ENCODE data around the gene MTURN.
"Not testable (repeated sequence)": the region's sequence is repeated elsewhere in the genome, so short reads cannot be mapped to it uniquely, and the experiment has no call there.

MTURN gene

DNA sequence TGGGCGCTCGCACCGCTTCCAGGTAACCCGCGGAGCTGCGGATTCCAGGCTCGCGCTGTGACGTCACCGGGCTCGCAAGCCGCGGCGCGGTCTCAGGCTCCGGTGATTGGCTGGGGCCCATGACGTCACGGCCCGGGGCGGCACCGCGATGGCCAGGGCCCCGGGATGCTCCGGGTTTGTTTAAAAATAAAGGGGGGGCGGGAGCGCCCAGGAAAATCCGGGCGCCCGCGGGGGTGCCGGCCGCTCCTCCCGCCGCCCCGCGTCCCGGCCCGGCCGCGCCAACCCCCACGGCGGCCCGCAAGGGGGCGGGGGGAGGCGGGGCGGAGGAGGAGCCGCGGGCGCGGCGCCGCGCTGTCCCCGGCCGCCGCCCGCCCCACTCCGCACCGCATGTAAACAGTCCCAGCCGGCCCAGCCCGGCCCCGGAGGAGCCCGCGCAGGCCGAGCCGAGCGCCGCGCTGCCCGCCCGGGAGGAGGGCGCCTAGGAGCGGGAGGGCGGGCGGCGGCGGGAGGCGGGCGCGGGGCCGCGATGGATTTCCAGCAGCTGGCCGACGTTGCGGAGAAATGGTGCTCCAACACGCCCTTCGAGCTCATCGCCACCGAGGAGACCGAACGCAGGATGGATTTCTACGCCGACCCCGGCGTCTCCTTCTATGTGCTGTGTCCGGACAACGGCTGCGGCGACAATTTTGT, at the start of gene MTURN:
Gene MTURN (plus strand): TSS at position 376 of the 690 bp plus-strand sequence. CDS start 151 bp downstream, at position 527.
- Histone ChIP-seq H3K4me1 (ENCODE audit: control insufficient read depth in 1 of 2, insufficient read depth in 2 of 2, low read length in 2 of 2) (peaks cover 5 to 13% of the 10 kb centered on the region in 2 donors), H3K9me3 (ENCODE audit: control insufficient read depth in 1 of 2, low read length in 2 of 2) (no peaks in the 10 kb centered on the region), H3K9ac (ENCODE audit: low read depth in 1 of 2, low read length in 2 of 2) (peak within 1 kb of the TSS; percentile 60), H3K27ac (ENCODE audit: low read depth, low read length) (peak within 1 kb of the TSS; percentile 49), H3K36me3 (ENCODE audit: control insufficient read depth in 1 of 2, insufficient read depth in 2 of 2, low read length in 2 of 2) (no peaks in the 10 kb centered on the region), H3K4me3 (ENCODE audit: low read depth in 1 of 2, low read length in 2 of 2) (peak within 1 kb of the TSS; percentile 84 to 89), H3K27me3 (ENCODE audit: control insufficient read depth in 1 of 2, insufficient read depth in 2 of 2, low read length in 2 of 2) (no peaks in the 10 kb centered on the region)

DNA sequence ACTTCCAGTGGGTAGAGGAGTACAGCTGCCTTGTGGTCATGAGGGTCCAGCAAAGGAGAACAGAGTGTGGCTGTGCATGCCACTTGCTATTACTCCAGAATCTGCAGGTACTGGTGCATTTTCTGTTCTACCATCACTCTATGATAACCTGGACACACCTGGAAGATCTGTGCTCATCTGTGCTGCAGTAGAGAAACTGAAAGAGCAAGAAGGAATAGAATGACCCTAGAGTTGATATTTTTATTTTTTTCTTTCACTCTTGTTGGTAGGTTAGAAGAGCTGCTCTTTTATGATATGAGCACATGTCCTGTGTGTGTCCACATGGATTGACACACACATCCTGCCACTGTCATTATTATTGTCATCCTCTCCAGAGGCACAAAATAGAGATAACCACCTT, 48.3 kb upstream of the MTURN start:
- no peaks in the 10 kb centered on the region for H3K27me3 ChIP-seq (ENCODE audit: control insufficient read depth in 1 of 2, insufficient read depth in 2 of 2, low read length in 2 of 2)
- H3K9ac ChIP-seq (ENCODE audit: low read depth in 1 of 2, low read length in 2 of 2): no peak overlapping the region
- no peaks in the 10 kb centered on the region for H3K4me1 ChIP-seq (ENCODE audit: control insufficient read depth in 1 of 2, insufficient read depth in 2 of 2, low read length in 2 of 2)
- H3K36me3 ChIP-seq (ENCODE audit: control insufficient read depth in 1 of 2, insufficient read depth in 2 of 2, low read length in 2 of 2): no peaks in the 10 kb centered on the region
- no peak overlapping the region for H3K4me3 ChIP-seq (ENCODE audit: low read depth in 1 of 2, low read length in 2 of 2)
- H3K27ac ChIP-seq (ENCODE audit: low read depth, low read length): no peak overlapping the region
- H3K9me3 ChIP-seq (ENCODE audit: control insufficient read depth in 1 of 2, low read length in 2 of 2): no peaks in the 10 kb centered on the region

DNA sequence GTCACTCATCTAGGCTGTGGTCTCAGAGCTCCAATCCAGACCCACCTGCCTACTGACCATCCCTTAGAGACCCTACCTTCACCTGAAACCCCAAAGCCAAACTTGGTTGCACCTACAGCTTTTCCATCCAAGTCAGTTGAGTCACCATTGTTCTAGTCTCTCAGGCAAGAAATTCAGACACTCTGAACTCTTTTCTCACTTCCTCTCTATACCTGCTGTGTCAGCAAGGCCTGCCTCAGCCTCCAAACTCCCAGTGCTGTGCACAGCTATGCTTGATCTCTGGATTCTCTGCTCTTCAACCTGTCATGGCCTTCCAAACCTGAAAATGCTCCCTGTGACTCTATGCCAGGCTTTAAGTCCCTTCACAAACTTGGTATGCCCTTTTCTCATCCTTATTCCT, 47.4 kb upstream of the MTURN start:
- no peaks in the 10 kb centered on the region for H3K4me1 ChIP-seq (ENCODE audit: control insufficient read depth in 1 of 2, insufficient read depth in 2 of 2, low read length in 2 of 2)
- H3K27ac ChIP-seq (ENCODE audit: low read depth, low read length): no peak overlapping the region
- no peak overlapping the region for H3K4me3 ChIP-seq (ENCODE audit: low read depth in 1 of 2, low read length in 2 of 2)
- H3K36me3 ChIP-seq (ENCODE audit: control insufficient read depth in 1 of 2, insufficient read depth in 2 of 2, low read length in 2 of 2): no peaks in the 10 kb centered on the region
- no peak overlapping the region for H3K9ac ChIP-seq (ENCODE audit: low read depth in 1 of 2, low read length in 2 of 2)
- H3K9me3 ChIP-seq (ENCODE audit: control insufficient read depth in 1 of 2, low read length in 2 of 2): no peaks in the 10 kb centered on the region
- H3K27me3 ChIP-seq (ENCODE audit: control insufficient read depth in 1 of 2, insufficient read depth in 2 of 2, low read length in 2 of 2): no peaks in the 10 kb centered on the region

DNA sequence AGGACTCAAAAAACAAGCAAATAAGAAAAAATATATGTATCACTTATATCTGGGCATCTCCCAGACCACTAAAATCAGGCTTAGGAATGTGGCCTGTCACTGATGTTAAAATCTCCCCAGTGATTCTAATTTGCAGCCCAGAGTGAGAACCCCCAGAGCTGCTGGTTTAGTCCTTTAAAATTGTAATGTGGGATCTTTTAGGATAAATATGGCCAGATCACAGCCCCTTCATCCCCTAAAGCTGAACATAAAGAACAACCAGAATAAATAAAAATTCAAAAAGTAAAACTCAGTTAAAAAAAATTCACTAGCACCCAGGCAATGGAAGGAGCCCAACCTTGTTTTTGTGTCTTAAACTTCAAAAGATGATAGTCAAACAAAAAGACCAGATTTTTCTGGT, 46.4 kb upstream of the MTURN start:
- Histone ChIP-seq H3K4me3 (ENCODE audit: low read depth in 1 of 2, low read length in 2 of 2) (no peak overlapping the region), H3K36me3 (ENCODE audit: control insufficient read depth in 1 of 2, insufficient read depth in 2 of 2, low read length in 2 of 2) (no peaks in the 10 kb centered on the region), H3K9me3 (ENCODE audit: control insufficient read depth in 1 of 2, low read length in 2 of 2) (no peaks in the 10 kb centered on the region), H3K27me3 (ENCODE audit: control insufficient read depth in 1 of 2, insufficient read depth in 2 of 2, low read length in 2 of 2) (no peaks in the 10 kb centered on the region), H3K9ac (ENCODE audit: low read depth in 1 of 2, low read length in 2 of 2) (no peak overlapping the region), H3K4me1 (ENCODE audit: control insufficient read depth in 1 of 2, insufficient read depth in 2 of 2, low read length in 2 of 2) (no peaks in the 10 kb centered on the region), H3K27ac (ENCODE audit: low read depth, low read length) (no peak overlapping the region)

DNA sequence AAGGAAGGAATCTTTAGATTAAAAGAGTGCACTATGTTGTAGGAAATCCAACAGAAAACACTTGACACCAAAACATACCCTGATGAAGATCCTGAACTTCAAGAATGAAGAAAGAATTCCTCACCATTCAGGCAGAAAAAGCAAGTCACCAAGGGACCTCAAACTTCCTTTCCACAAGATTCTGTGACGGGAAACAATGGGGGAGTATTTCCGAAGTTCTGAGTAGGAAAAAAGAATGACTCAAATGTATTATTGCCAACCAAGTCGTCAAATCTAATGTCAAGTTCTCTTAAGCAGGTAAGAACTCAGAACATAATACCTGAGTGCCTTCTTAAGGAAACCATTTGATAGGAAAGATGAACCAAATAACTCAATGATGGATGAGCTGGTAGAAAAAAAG, 44.7 kb upstream of the MTURN start:
- no peaks in the 10 kb centered on the region for H3K27me3 ChIP-seq (ENCODE audit: control insufficient read depth in 1 of 2, insufficient read depth in 2 of 2, low read length in 2 of 2)
- no peak overlapping the region for H3K4me3 ChIP-seq (ENCODE audit: low read depth in 1 of 2, low read length in 2 of 2)
- no peak overlapping the region for H3K9ac ChIP-seq (ENCODE audit: low read depth in 1 of 2, low read length in 2 of 2)

DNA sequence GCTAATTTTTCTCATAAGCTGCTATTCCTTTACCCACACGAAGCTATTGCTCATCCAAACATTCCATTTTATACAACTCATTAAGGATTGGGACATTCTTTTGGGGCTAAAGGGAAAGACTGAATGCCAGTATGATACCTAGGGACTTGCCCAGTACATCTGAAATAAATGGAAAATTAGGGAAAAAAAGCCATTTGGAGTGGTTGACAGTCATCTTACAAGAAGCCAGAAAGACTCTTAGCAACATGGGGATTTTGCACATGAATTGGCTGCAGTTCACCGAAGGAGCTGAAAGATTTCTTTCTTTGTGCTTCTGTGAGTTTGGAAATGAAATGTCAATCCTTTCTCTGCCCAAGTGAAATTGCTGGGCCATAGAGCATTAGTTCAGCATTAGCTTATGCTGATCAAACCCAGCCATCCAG, 43.3 kb upstream of the MTURN start:
- Histone ChIP-seq H3K36me3 (ENCODE audit: control insufficient read depth in 1 of 2, insufficient read depth in 2 of 2, low read length in 2 of 2) (no peaks in the 10 kb centered on the region), H3K27ac (ENCODE audit: low read depth, low read length) (no peak overlapping the region), H3K9ac (ENCODE audit: low read depth in 1 of 2, low read length in 2 of 2) (no peak overlapping the region)

More for the DNA sequence above, 44.7 kb upstream of the MTURN start:
- no peaks in the 10 kb centered on the region for H3K4me1 ChIP-seq (ENCODE audit: control insufficient read depth in 1 of 2, insufficient read depth in 2 of 2, low read length in 2 of 2)
- no peaks in the 10 kb centered on the region for H3K9me3 ChIP-seq (ENCODE audit: control insufficient read depth in 1 of 2, low read length in 2 of 2)
- H3K36me3 ChIP-seq (ENCODE audit: control insufficient read depth in 1 of 2, insufficient read depth in 2 of 2, low read length in 2 of 2): no peaks in the 10 kb centered on the region
- H3K27ac ChIP-seq (ENCODE audit: low read depth, low read length): no peak overlapping the region

DNA sequence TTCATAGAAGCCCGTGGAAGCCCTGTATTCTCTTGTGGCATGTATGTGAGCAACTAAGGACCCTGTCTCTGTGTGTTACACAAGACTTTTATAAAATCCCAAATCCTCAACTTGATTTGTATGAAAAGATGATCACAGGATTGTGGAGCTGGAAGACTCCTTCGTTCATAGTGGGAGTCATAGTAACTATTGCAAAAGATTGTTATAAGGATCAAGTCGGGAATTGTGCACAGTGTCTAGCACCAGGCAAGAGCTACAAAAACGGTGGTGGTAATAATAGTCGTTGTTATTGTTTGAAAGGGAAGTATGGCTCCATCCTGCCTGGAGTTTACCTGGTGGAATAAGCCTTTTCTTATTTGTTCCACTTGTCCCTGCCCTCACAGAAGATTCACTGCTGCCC, 42.8 kb upstream of the MTURN start:
- Histone ChIP-seq H3K27me3 (ENCODE audit: control insufficient read depth in 1 of 2, insufficient read depth in 2 of 2, low read length in 2 of 2) (no peaks in the 10 kb centered on the region), H3K4me3 (ENCODE audit: low read depth in 1 of 2, low read length in 2 of 2) (no peak overlapping the region), H3K9ac (ENCODE audit: low read depth in 1 of 2, low read length in 2 of 2) (no peak overlapping the region), H3K4me1 (ENCODE audit: control insufficient read depth in 1 of 2, insufficient read depth in 2 of 2, low read length in 2 of 2) (no peaks in the 10 kb centered on the region), H3K27ac (ENCODE audit: low read depth, low read length) (no peak overlapping the region), H3K36me3 (ENCODE audit: control insufficient read depth in 1 of 2, insufficient read depth in 2 of 2, low read length in 2 of 2) (no peaks in the 10 kb centered on the region), H3K9me3 (ENCODE audit: control insufficient read depth in 1 of 2, low read length in 2 of 2) (no peaks in the 10 kb centered on the region)

More for the DNA sequence above, 43.3 kb upstream of the MTURN start:
- H3K4me1 ChIP-seq (ENCODE audit: control insufficient read depth in 1 of 2, insufficient read depth in 2 of 2, low read length in 2 of 2): no peaks in the 10 kb centered on the region
- no peak overlapping the region for H3K4me3 ChIP-seq (ENCODE audit: low read depth in 1 of 2, low read length in 2 of 2)
- H3K9me3 ChIP-seq (ENCODE audit: control insufficient read depth in 1 of 2, low read length in 2 of 2): no peaks in the 10 kb centered on the region
- H3K27me3 ChIP-seq (ENCODE audit: control insufficient read depth in 1 of 2, insufficient read depth in 2 of 2, low read length in 2 of 2): no peaks in the 10 kb centered on the region

DNA sequence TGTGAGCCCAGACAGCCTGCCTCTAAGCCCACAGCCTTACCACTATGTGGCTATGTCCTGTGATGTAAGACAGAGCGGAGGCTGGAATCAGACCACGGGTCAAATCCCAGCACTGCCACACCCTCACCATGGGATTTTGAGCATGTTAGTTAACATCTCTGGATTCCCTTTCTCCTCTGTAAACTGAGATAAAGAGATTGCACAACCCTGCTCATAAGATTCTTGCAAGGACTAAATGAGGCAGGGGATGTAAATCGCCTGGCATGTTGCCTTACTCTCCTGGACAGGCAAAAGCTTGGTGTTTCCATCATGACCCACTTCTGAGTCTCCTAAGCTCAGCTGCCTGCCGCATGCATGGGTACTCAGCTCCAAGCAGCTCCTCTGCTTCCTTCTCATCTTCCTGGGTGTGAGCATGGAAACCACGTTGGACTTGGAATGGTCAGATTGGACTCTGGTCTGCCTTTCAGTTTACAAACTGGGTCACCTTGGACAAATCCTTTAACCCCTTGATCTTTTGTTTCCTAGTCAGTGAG, 41.3 kb upstream of the MTURN start:
- Histone ChIP-seq H3K9ac (ENCODE audit: low read depth in 1 of 2, low read length in 2 of 2) (no peak overlapping the region), H3K9me3 (ENCODE audit: control insufficient read depth in 1 of 2, low read length in 2 of 2) (no peaks in the 10 kb centered on the region), H3K27me3 (ENCODE audit: control insufficient read depth in 1 of 2, insufficient read depth in 2 of 2, low read length in 2 of 2) (no peaks in the 10 kb centered on the region), H3K4me1 (ENCODE audit: control insufficient read depth in 1 of 2, insufficient read depth in 2 of 2, low read length in 2 of 2) (no peaks in the 10 kb centered on the region), H3K36me3 (ENCODE audit: control insufficient read depth in 1 of 2, insufficient read depth in 2 of 2, low read length in 2 of 2) (no peaks in the 10 kb centered on the region), H3K27ac (ENCODE audit: low read depth, low read length) (no peak overlapping the region), H3K4me3 (ENCODE audit: low read depth in 1 of 2, low read length in 2 of 2) (no peak overlapping the region)

DNA sequence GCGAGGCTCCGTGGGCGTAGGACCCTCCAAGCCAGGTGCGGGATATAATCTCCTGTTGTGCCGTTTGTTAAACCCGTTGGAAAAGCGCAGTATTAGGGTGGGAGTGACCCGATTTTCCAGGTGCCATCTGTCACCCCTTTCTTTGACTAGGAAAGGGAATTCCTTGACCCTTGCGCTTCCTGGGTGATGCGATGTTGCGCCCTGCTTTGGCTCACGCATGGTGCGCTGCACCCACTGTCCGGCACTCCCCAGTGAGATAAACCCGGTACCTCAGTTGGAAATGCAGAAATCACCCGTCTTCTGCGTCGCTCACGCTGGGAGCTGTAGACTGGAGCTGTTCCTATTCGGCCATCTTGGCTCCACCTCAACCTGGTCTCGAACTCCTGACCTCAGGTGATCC, 36.2 kb upstream of the MTURN start:
- H3K27ac ChIP-seq (ENCODE audit: low read depth, low read length); H3K4me1 ChIP-seq (ENCODE audit: control insufficient read depth in 1 of 2, insufficient read depth in 2 of 2, low read length in 2 of 2); H3K4me3 ChIP-seq (ENCODE audit: low read depth in 1 of 2, low read length in 2 of 2); H3K9ac ChIP-seq (ENCODE audit: low read depth in 1 of 2, low read length in 2 of 2); H3K9me3 ChIP-seq (ENCODE audit: control insufficient read depth in 1 of 2, low read length in 2 of 2); H3K27me3 ChIP-seq (ENCODE audit: control insufficient read depth in 1 of 2, insufficient read depth in 2 of 2, low read length in 2 of 2); H3K36me3 ChIP-seq (ENCODE audit: control insufficient read depth in 1 of 2, insufficient read depth in 2 of 2, low read length in 2 of 2): not testable (repeated sequence)

DNA sequence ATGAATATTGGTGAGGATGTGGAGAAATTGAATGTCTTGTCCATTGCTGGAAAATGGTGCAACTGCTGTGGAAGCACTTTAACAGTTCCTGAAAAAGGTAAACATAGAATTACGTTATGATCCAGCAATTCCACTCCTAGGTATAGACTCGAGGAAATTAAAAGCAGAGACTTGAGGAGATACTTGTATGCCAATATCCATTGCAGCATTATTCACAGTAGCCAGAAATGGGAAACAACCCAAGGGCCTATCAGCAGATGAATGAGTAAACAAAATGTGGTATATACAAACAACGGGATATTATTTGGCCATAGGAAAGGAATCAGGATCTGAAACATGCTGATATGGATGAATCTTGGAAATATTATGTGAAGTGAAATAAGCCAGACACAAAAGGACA, 32.5 kb upstream of the MTURN start:
- H3K36me3 ChIP-seq (ENCODE audit: control insufficient read depth in 1 of 2, insufficient read depth in 2 of 2, low read length in 2 of 2): no peaks in the 10 kb centered on the region
- no peaks in the 10 kb centered on the region for H3K4me1 ChIP-seq (ENCODE audit: control insufficient read depth in 1 of 2, insufficient read depth in 2 of 2, low read length in 2 of 2)
- H3K9me3 ChIP-seq (ENCODE audit: control insufficient read depth in 1 of 2, low read length in 2 of 2): no peaks in the 10 kb centered on the region
- no peak overlapping the region for H3K4me3 ChIP-seq (ENCODE audit: low read depth in 1 of 2, low read length in 2 of 2)
- H3K9ac ChIP-seq (ENCODE audit: low read depth in 1 of 2, low read length in 2 of 2): no peak overlapping the region
- H3K27ac ChIP-seq (ENCODE audit: low read depth, low read length): no peak overlapping the region
- no peaks in the 10 kb centered on the region for H3K27me3 ChIP-seq (ENCODE audit: control insufficient read depth in 1 of 2, insufficient read depth in 2 of 2, low read length in 2 of 2)

Data from duodenal mucosa (tissue), 2 donors.